NCI-H2081 treated with DMSO at 0.1 percent for 48 hours (cell line): Measurements from ENCODE around the gene LYZL4.

Experiments used
- DNase-seq: peaks from one replicate; lab custom pipeline; 2025; lab: John Stamatoyannopoulos, UW

Gene LYZL4

GRCh38 chr3:42371776-42372175, 38.6 kb downstream of the LYZL4 start:
- no peak for DNase-seq

GRCh38 chr3:42369832-42370231, 40.6 kb downstream of the LYZL4 start:
- no peak for DNase-seq

GRCh38 chr3:42369304-42369703, 41.1 kb downstream of the LYZL4 start:
- peak; percentile 17 for DNase-seq

GRCh38 chr3:42368861-42369260, 41.5 kb downstream of the LYZL4 start:
- DNase-seq, result no peak

- DNase-seq, result no peak
These were observed 42.5 kb downstream of the LYZL4 start for GRCh38 chr3:42367903-42368302.

- no peak for DNase-seq
These were observed 43.9 kb downstream of the LYZL4 start for GRCh38 chr3:42366550-42366949.

GRCh38 chr3:42357335-42357734, 53.1 kb downstream of the LYZL4 start:
- no peak for DNase-seq

- no peak for DNase-seq
These were observed 54.8 kb downstream of the LYZL4 start for GRCh38 chr3:42355612-42356011.

GRCh38 chr3:42353631-42354030, 56.8 kb downstream of the LYZL4 start:
- no peak for DNase-seq

- DNase-seq, result no peak
These were observed 59.2 kb downstream of the LYZL4 start for GRCh38 chr3:42351207-42351606.

- no peak for DNase-seq
These were observed 60.4 kb downstream of the LYZL4 start for GRCh38 chr3:42349765-42350594.

- DNase-seq, result no peak
These were observed 62.5 kb downstream of the LYZL4 start for GRCh38 chr3:42347928-42348327.
